Thyroid gland (tissue), 4 donors: ENCODE results near the gene ACTL8.

ENCODE experiments used
- CTCF ChIP-seq, 6 experiments: fragments of 200-600 bp in 3 of 6; fragments of 450-650 bp in 3 of 6; sonication (generic) in 3 of 6; IDR thresholded peaks; one replicate each; pipeline ENCODE4 v1.5.1; 2016 to 2019; ENCODE audit warnings: antibody characterized with exemption in 6 of 6, mild to moderate bottlenecking in 2 of 6, inconsistent platforms in 1 of 6, moderate library complexity in 1 of 6
- POLR2A ChIP-seq, 2 donors: fragments of 450-650 bp; IDR thresholded peaks; one replicate each; pipeline ENCODE4 v1.6.1; 2017; ENCODE audit warnings: antibody characterized with exemption in 2 of 2, mild to moderate bottlenecking in 2 of 2, moderate library complexity in 1 of 2

GRCh38 chr1:17733661-17734060, 21.5 kb upstream of the ACTL8 start:
- TF ChIP-seq POLR2A (IDR thresholded peaks at IDR 0.05), result no peak
- TF ChIP-seq CTCF (IDR thresholded peaks at IDR 0.05), result no peak
